Mesendoderm (in vitro differentiated cells): ENCODE data around the gene EML4.

Experiments used
- DNase-seq: peaks from one replicate; pipeline ENCODE4 v3.0.0; 2013
- H2AK5ac ChIP-seq: 2 replicates; pipeline ENCODE4 v1.6.1; 2013; ENCODE audit warnings: low read length, inconsistent platforms
- H2BK120ac ChIP-seq: 2 replicates; pipeline ENCODE4 v1.6.1; 2013; ENCODE audit warnings: low read depth, mild to moderate bottlenecking, low read length, moderate library complexity, mixed read lengths
- H2BK15ac ChIP-seq: replicated peaks from 2 replicates; pipeline ENCODE4 v1.6.1; 2013; ENCODE audit warnings: low read depth, mild to moderate bottlenecking, moderate library complexity
- H2BK5ac ChIP-seq: 2 replicates; pipeline ENCODE4 v1.6.1; 2013; ENCODE audit warnings: low read length, inconsistent platforms
- H3K18ac ChIP-seq: 2 replicates; pipeline ENCODE4 v1.6.1; 2013; ENCODE audit warnings: mild to moderate bottlenecking, low read length, mixed read lengths
- H3K23ac ChIP-seq: one replicate; pipeline ENCODE4 v1.6.1; 2013; ENCODE audit warnings: low read length
- H3K27ac ChIP-seq: 2 replicates; pipeline ENCODE4 v1.5.1; 2013; ENCODE audit warnings: low read depth, mild to moderate bottlenecking, inconsistent platforms, low read length, moderate library complexity
- H3K27me3 ChIP-seq: 2 replicates; pipeline ENCODE4 v1.6.1; 2013; ENCODE audit warnings: low read length, control low read depth, mild to moderate bottlenecking, inconsistent platforms; ENCODE audit not compliant: insufficient read depth, poor library complexity
- H3K36me3 ChIP-seq: 2 replicates; pipeline ENCODE4 v1.6.1; 2013; ENCODE audit warnings: low read length, inconsistent platforms; ENCODE audit not compliant: control insufficient read depth, insufficient read depth
- H3K4ac ChIP-seq: one replicate; pipeline ENCODE4 v1.6.1; 2013; ENCODE audit warnings: low read depth, mild to moderate bottlenecking, low read length, moderate library complexity
- H3K4me1 ChIP-seq: 2 replicates; pipeline ENCODE4 v1.6.1; 2013; ENCODE audit warnings: low read depth, low read length, inconsistent platforms; ENCODE audit not compliant: control insufficient read depth
- H3K4me2 ChIP-seq: 2 replicates; pipeline ENCODE4 v1.6.1; 2013; ENCODE audit warnings: low read length
- H3K4me3 ChIP-seq: 2 replicates; pipeline ENCODE4 v1.5.1; 2013; ENCODE audit warnings: mild to moderate bottlenecking, low read length
- H3K56ac ChIP-seq: one replicate; pipeline ENCODE4 v1.6.1; 2013; ENCODE audit warnings: low read length
- H3K79me1 ChIP-seq: 2 replicates; pipeline ENCODE4 v1.6.1; 2013; ENCODE audit warnings: low read length, inconsistent platforms
- H3K79me2 ChIP-seq: 2 replicates; pipeline ENCODE4 v1.6.1; 2013; ENCODE audit warnings: mild to moderate bottlenecking, low read length; ENCODE audit not compliant: control insufficient read depth, insufficient read depth
- H3K9ac ChIP-seq: 2 replicates; pipeline ENCODE4 v1.6.1; 2013; ENCODE audit warnings: low read length, inconsistent platforms
- H4K5ac ChIP-seq: one replicate; pipeline ENCODE4 v1.6.1; 2013; ENCODE audit warnings: low read length
- H4K8ac ChIP-seq: one replicate; pipeline ENCODE4 v1.6.1; 2013; ENCODE audit warnings: low read depth, mild to moderate bottlenecking, control low read depth, low read length, moderate library complexity
- WGBS: extraction: QIAGEN DNeasy Blood & Tissue Kit; methylation state at CpG from one replicate; pipeline ENCODE4 v1.1.7; 2013; ENCODE audit warnings: low lambda C conversion rate, missing lambda C conversion rate; ENCODE audit not compliant: insufficient coverage; ENCODE audit errors: extremely low coverage; 5-methylcytosine and 5-hydroxymethylcytosine counted together

The EML4 gene

GRCh38 chr2:42361728-42362283 lies 192.7 kb downstream of the EML4 start:
- Histone ChIP-seq H3K27ac (peak overlapping the region; percentile 36), H3K4me3 (no peak overlapping the region), H3K36me3 (no peaks in the 10 kb centered on the region), H3K23ac (no peak overlapping the region), H3K27me3 (no peaks in the 10 kb centered on the region), H2BK15ac (no peak overlapping the region), H2BK5ac (no peak overlapping the region), H3K4me2 (peak overlapping the region; percentile 87), H3K4ac (no peak overlapping the region), H3K9ac (peak overlapping the region; percentile 37), H2BK120ac (no peak overlapping the region), H2AK5ac (no peak overlapping the region), H3K56ac (peak overlapping the region; percentile 39), H4K5ac (no peak overlapping the region), H3K79me1 (peaks cover 21% of the 10 kb centered on the region), H4K8ac (no peak overlapping the region), H3K18ac (peak overlapping the region; percentile 29), H3K79me2 (peaks cover 37% of the 10 kb centered on the region), H3K4me1 (peaks cover 7% of the 10 kb centered on the region)
- no peak for DNase-seq
- WGBS = no CpG with 5 or more reads among the region's 6 CpGs

GRCh38 chr2:42363413-42363812 lies 194.3 kb downstream of the EML4 start:
- Histone ChIP-seq H3K4me2 (no peak overlapping the region), H3K27me3 (no peaks in the 10 kb centered on the region), H2BK5ac (no peak overlapping the region), H2BK15ac (no peak overlapping the region), H2AK5ac (no peak overlapping the region), H4K8ac (no peak overlapping the region), H3K36me3 (no peaks in the 10 kb centered on the region), H2BK120ac (no peak overlapping the region), H3K27ac (no peak overlapping the region), H3K4ac (no peak overlapping the region), H3K79me2 (peaks cover 24% of the 10 kb centered on the region), H3K4me1 (peaks cover 7% of the 10 kb centered on the region), H4K5ac (no peak overlapping the region), H3K23ac (no peak overlapping the region), H3K56ac (no peak overlapping the region), H3K18ac (no peak overlapping the region), H3K79me1 (peaks cover 13% of the 10 kb centered on the region), H3K9ac (no peak overlapping the region), H3K4me3 (no peak overlapping the region)
- DNase-seq = no peak
- WGBS = no CpG with 5 or more reads among the region's 3 CpGs

GRCh38 chr2:42364658-42365057 lies 195.5 kb downstream of the EML4 start:
- no peak overlapping the region for H3K56ac ChIP-seq
- H4K8ac ChIP-seq = no peak overlapping the region
- no peak overlapping the region for H3K23ac ChIP-seq
- no peak overlapping the region for H3K4me3 ChIP-seq
- H3K4ac ChIP-seq = no peak overlapping the region
- no peak overlapping the region for H3K27ac ChIP-seq
- H4K5ac ChIP-seq = no peak overlapping the region
- no peak overlapping the region for H3K18ac ChIP-seq
- peaks cover 13% of the 10 kb centered on the region for H3K79me2 ChIP-seq
- no peak overlapping the region for H3K4me2 ChIP-seq
- H3K36me3 ChIP-seq = no peaks in the 10 kb centered on the region
- H2BK5ac ChIP-seq = no peak overlapping the region
- H3K4me1 ChIP-seq = peaks cover 7% of the 10 kb centered on the region
- no peak overlapping the region for H2BK120ac ChIP-seq
- H3K79me1 ChIP-seq = peaks cover 7% of the 10 kb centered on the region
- no CpG with 5 or more reads among the region's 3 CpGs for WGBS
- H2BK15ac ChIP-seq = no peak overlapping the region
- DNase-seq = no peak
- no peak overlapping the region for H2AK5ac ChIP-seq
- H3K27me3 ChIP-seq = no peaks in the 10 kb centered on the region
- H3K9ac ChIP-seq = no peak overlapping the region

GRCh38 chr2:42366411-42366810 lies 197.3 kb downstream of the EML4 start:
- Histone ChIP-seq H3K27me3 (no peaks in the 10 kb centered on the region), H4K8ac (no peak overlapping the region)

GRCh38 chr2:42367835-42368234 lies 198.7 kb downstream of the EML4 start:
- no peaks in the 10 kb centered on the region for H3K79me1 ChIP-seq
- H3K4me3 ChIP-seq = no peak overlapping the region
- H3K4me1 ChIP-seq = no peaks in the 10 kb centered on the region
- no peak overlapping the region for H3K4ac ChIP-seq
- H2AK5ac ChIP-seq = no peak overlapping the region
- H3K27ac ChIP-seq = no peak overlapping the region
- no peaks in the 10 kb centered on the region for H3K27me3 ChIP-seq
- no peak overlapping the region for H2BK120ac ChIP-seq
- H3K56ac ChIP-seq = no peak overlapping the region
- H3K79me2 ChIP-seq = no peaks in the 10 kb centered on the region
- H3K18ac ChIP-seq = no peak overlapping the region
- DNase-seq = no peak
- no peak overlapping the region for H3K23ac ChIP-seq
- H3K4me2 ChIP-seq = no peak overlapping the region
- no peak overlapping the region for H2BK5ac ChIP-seq
- H3K36me3 ChIP-seq = no peaks in the 10 kb centered on the region
- no peak overlapping the region for H3K9ac ChIP-seq
- WGBS = no CpG with 5 or more reads among the region's 3 CpGs
- no peak overlapping the region for H4K8ac ChIP-seq
- H4K5ac ChIP-seq = no peak overlapping the region
- no peak overlapping the region for H2BK15ac ChIP-seq

More at GRCh38 chr2:42366411-42366810, 197.3 kb downstream of the EML4 start:
- no peak for DNase-seq
- Histone ChIP-seq H2BK15ac (no peak overlapping the region), H3K9ac (no peak overlapping the region), H2BK120ac (no peak overlapping the region), H3K4me2 (no peak overlapping the region), H3K27ac (no peak overlapping the region), H2BK5ac (no peak overlapping the region), H3K56ac (no peak overlapping the region), H3K4ac (no peak overlapping the region), H2AK5ac (no peak overlapping the region), H3K4me1 (peaks cover 3% of the 10 kb centered on the region), H3K79me1 (no peaks in the 10 kb centered on the region), H3K79me2 (no peaks in the 10 kb centered on the region), H3K18ac (no peak overlapping the region), H3K4me3 (no peak overlapping the region), H3K23ac (no peak overlapping the region), H3K36me3 (no peaks in the 10 kb centered on the region), H4K5ac (no peak overlapping the region)

- H3K36me3 ChIP-seq = no peaks in the 10 kb centered on the region
- DNase-seq = no peak
- H2BK5ac ChIP-seq = no peak overlapping the region
- H3K27ac ChIP-seq = no peak overlapping the region
- no peak overlapping the region for H3K4me2 ChIP-seq
- H2BK15ac ChIP-seq = no peak overlapping the region
- no CpG with 5 or more reads among the region's 7 CpGs for WGBS
- H3K4ac ChIP-seq = no peak overlapping the region
- H3K79me1 ChIP-seq = no peaks in the 10 kb centered on the region
- no peak overlapping the region for H4K5ac ChIP-seq
- no peak overlapping the region for H3K23ac ChIP-seq
- H3K56ac ChIP-seq = no peak overlapping the region
- H3K9ac ChIP-seq = no peak overlapping the region
- no peaks in the 10 kb centered on the region for H3K79me2 ChIP-seq
- no peak overlapping the region for H4K8ac ChIP-seq
- no peak overlapping the region for H2AK5ac ChIP-seq
- no peak overlapping the region for H3K18ac ChIP-seq
- no peak overlapping the region for H3K4me3 ChIP-seq
- no peak overlapping the region for H2BK120ac ChIP-seq
- H3K4me1 ChIP-seq = no peaks in the 10 kb centered on the region
- no peaks in the 10 kb centered on the region for H3K27me3 ChIP-seq
Observed at GRCh38 chr2:42368817-42369531, 199.8 kb downstream of the EML4 start.
